NCI-H2196 treated with DMSO at 0.1 percent for 48 hours (cell line): ENCODE results near the gene SUGP2.

Experiments
- DNase-seq: peaks from one replicate; lab custom pipeline; 2025; ENCODE audit not compliant: unreplicated experiment; lab: John Stamatoyannopoulos, UW

Gene SUGP2

DNA sequence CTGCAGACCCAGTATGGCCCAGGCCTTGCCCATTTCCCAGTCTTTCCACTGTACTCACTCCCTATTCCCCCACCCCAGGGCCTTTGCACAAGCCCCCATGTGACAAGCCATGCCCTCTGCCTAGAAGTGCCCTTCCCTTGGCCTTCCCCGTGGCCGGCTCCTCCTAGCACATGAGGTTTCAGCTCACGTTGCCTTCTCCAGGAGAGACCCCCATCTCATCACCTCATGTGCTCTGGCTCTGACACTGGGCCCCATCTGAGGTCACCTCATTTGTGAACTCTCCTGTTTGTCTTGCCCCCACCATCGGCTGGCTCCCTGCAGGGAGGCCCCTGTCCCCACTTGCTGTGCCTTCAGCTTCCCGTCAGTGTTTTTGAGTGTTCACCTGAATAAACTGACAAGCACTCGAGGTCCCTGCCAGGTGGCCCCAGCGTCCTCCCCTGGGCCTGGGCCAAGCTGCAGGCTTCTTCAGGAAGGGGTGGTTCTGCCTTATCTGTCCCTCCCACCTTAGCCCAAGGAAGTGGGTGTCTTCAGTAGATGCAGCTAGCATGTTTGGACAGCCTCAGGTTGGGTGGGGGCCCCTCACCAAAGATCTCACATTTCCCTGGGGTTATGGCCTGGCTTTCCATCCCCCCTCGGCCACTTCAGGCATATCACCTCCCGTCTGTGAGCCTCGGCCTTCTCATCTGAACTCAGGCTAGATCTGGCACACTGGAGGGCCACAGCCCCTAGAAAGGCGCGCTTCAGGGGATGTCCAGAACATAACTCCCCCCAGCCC is 26.7 kb upstream of the SUGP2 start:
- peak; percentile 17 for DNase-seq

DNA sequence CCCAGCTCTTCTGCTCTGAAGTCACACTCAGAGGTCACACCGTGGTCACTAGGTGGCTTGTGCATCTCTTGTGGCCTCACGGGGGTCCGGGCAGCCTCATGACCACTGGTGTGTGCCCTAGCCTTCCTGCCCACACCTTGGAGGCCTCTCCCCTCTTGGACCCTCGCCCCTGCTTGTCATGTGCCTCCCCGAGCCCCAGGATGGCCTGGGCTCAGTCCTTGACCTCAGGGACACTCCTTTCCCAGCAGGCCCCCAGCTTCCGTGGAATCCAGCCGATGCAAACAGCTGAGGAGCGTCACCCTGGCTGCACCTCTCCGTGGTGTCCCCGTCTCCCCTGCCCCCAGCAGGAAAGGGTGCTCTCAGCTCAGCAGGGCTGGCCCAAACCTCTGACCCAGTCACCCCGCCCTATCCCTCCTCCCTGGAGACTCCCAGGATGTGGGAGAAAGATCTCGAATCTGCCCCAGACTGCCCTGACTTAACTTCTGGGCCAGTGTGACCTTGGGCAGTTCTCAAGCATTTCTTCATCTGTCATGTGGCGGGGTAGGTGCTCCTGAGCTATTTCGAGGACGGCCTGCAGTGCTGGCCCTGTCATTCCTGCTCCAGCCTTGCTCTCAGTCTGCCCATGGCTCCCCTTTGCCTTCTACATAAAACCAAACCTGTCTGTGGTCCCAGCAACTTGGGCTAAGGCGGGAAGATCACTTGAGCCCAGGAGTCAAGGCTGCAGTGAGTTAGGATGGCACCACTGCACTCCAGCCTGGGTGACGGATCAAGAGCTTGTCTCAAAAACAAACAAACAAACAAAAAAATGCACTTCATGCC is 25.9 kb upstream of the SUGP2 start:
- no peak for DNase-seq

DNA sequence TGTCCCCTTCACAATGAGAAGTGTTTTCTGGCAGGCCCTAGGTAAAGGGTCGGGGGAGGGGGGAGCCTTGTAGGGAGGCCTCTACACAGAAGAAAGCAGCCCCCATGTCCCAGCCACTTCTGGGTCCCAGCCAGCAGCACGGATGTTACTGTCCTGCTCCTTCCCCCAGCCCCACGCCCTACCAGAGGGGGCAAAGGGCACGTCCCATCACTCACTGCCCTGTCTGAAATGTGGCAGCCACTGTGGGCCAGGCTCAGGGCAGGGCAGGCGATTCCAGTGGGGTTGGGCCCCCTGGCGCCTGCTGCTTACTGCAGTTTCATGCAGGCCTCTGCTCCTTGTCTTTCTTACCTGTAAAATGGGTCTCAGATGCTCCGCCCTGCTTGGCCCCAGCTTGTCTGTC is 24.4 kb upstream of the SUGP2 start:
- DNase-seq: no peak

DNA sequence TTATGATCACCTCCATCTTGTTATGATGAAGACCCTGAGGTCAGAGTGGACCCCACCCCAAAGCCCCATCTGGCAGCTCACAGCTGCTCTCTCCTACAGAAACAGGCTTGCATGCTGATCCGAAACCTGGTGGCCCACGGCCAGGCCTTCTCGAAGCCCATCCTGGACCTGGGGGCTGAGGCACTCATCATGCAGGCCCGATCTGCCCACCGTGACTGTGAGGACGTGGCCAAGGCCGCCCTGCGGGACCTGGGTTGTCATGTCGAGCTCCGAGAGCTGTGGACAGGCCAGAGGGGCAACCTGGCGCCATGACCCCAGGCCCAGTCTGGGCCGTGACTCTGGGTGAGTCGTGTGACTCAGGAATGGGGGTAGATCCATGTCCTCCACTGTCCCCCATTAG is 24.0 kb upstream of the SUGP2 start:
- DNase-seq: no peak

DNA sequence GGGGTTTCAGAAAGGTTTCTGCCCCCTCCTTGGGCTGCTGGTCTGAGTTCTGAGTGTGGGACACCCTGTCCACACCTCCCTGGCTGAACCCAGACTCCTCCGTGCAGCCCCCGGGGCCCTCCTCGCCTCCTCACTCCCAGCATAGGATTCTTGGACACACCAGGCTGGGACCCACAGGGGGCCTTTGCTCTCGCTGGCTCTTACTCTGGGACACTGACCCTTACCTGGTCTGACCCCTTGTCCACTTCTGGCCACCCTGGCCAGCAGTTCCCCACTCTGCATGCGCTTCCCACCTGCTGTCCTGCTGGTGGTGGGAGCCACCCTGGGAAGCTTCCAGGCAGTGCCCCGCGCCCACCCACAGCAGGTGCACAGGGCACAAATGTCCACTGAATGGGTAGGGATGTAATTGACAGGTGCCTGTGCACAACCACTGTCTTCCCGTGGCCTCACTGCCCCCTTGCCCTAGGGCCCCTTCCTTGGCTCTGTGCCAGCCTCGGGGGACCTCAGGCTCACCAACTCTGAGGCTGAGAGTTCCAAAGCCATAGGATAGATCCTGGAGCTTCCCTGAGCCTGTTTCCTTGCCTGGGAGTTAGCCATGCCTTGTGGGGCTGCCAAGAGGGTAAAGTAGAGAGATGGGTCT is 23.4 kb upstream of the SUGP2 start:
- DNase-seq: no peak

DNA sequence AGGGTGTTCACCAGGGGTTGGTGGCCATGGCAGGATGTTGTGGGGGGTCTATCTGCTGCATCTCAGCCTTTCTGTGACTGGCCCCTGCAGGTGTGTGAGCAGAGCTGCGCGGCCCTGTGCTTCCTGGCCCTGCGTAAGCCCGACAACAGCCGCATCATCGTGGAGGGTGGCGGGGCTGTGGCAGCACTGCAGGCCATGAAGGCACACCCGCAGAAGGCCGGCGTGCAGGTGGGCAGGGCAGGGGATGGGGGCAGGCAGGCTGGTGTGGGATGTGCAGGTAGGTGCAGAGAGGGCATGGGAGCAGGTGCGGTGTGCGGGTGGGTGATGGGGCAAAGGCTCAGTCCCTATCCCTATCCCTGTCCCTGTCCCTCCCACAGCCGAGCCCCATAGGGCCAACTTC is 22.4 kb upstream of the SUGP2 start:
- DNase-seq: no peak

DNA sequence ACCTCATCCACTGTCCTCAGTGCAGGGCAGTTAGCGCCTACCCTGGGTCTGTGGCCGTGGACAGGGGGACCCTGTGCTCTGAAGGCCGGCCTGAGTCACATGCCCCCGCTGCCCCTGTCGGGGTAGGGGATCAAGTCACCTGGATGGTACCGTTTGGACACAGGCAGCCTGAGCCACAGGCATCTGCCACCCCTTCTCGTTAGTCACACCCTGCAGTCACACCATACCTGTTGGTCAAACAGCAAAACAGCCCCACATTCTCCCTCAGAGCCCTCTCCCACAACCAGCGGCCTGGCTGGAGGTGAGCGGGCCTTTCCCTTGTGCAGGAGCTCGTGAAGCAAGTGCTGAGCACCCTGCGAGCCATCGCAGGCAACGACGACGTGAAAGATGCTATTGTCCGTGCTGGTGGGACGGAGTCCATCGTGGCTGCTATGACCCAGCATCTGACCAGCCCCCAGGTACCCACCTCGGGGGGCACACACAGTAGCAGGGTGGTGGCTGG is 21.7 kb upstream of the SUGP2 start:
- DNase-seq: no peak

DNA sequence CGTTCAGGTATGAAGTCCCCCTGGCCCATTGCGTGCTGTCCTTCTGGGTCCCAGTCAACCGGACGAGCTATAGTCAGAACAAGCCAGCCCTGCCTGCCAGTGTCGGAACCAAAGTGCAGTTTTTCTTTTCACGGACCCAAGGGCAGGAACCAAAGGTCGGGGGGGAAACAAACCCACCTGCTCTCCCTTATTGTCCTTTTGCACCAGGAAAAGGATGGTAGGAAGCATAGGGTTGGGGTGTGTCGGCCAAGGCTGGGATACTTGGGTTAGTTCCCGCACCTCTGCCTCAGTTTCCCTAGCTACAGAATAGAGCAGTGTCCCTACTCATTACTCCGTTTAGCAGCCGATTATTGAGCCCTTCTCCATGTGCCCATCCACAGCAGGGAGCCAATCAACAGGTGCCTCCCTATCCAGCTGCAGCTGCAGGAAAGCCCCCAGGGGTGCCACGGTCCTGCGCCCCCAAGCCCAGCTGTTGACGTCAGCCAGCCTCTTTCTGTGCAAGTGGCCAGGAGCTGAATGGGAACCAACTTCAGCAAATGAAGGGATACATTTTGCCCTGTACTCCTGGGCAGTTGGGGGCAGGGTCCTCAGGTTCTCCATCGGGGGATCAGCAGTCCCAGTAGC is 21.1 kb upstream of the SUGP2 start:
- DNase-seq: no peak

DNA sequence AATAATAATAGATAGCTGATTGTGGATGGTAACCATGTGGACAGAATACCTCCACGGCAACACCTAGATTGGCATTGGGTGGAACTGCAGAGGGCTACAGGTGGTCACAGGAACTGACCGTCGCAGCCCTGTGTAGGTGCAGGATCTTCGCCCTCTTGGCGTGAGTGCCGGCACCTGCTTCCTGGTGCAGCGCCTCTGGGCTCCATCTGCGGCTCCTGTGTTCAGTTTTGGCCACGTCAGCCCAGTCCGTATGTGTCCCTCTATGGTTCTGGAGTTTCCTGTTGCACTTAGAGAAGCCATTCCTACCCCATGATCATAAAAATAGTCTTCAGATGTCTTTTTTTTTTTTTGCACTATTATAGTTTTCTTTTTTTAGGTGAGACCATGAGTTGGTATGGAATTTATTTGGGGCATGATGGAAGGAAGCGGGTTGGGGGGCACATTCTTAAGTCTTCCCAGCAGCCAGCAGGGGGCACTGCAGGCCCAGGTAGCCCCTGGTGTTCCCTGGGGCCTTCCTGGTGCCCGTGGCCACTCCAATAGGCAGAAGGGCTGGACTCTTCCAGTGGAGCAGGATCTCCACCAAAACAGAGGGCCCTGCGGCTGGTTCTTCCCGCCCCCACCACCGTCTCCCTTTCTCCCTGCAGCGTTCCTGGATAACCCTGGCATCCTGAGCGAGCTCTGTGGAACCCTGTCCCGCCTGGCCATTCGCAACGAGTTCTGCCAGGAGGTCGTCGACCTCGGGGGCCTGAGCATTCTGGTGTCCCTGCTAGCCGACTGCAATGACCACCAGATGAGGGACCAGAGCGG is 20.4 kb upstream of the SUGP2 start:
- peak; percentile 19 for DNase-seq

DNA sequence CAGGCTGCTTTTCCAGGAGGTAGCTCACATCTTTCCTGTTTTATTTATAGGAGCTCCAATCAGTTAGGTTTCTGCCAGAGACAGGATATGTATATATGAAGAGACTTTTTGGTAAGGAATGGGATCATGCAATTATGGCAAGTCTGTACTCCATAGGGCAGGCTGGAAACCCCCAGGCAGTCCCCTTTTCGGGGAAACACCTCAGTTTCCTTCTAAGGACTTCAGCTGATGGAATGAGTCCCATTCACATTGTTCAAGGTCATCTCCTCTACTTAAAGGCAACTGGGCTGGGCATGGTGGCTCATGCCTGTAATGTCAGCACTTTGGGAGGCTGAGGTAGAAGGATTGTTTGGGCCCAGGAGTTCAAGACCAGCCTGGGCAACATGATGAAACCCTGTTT is 19.6 kb upstream of the SUGP2 start:
- no peak for DNase-seq

DNA sequence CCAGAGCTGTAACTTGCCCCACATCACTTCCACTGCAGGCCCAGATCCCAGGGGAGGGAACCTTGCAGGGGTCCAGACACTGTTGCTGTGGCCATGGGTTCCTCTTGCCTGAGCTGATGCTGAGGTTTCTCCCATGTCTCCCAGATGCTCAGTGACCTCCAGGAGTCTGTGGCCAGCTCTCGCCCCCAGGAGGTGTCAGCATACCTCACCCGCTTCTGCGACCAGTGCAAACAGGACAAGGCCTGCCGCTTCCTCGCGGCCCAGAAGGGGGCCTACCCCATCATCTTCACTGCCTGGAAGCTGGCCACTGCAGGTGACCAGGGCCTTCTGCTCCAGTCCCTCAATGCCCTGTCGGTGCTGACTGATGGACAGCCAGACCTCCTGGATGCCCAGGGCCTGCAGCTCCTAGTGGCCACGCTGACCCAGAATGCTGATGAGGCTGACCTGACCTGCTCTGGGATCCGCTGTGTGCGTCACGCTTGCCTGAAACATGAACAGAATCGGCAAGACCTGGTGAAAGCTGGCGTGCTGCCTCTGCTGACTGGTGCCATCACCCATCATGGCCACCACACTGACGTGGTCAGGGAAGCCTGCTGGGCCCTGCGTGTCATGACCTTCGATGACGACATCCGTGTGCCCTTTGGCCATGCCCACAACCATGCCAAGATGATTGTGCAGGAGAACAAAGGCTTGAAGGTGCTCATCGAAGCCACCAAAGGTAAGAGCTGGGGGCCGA is 18.3 kb upstream of the SUGP2 start:
- DNase-seq: no peak

DNA sequence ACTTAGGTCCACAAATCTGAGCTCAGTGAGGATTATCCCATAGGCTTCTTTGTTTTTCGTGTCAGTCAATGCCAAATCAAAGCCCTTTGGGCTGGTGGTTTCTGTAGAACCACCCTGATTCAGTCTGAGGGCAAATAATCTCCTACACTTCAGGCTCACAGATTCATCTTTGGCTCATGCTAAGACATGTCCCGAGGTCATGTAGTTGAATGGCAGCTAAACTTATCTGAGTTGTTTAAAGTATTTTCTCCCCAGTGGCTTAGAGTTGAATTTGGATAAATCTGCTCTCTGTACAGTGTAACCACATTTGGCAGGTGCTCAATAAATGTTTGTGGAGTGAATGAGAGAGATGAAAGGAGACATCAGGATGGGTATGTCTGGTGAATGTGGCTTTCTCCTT is 17.4 kb upstream of the SUGP2 start:
- no peak for DNase-seq

DNA sequence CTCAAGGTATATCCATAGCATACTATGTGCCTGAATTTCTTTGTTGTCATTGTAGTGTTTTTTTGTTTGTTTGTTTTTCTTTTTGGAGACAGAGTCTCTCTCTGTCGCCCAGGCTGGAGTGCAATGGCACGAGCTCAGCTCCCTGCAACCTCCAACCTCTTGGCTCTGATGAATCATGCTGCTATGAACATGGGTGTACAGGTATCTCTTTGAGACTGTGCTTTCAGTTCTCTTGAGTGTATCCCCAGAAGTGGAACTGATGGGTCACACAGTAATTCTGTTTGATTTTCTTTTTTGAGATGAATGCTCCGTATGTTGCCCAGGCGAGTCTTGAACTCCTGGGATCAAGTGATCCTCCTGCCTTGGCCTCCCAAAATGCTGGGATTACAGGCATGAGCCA is 16.8 kb upstream of the SUGP2 start:
- no peak for DNase-seq

DNA sequence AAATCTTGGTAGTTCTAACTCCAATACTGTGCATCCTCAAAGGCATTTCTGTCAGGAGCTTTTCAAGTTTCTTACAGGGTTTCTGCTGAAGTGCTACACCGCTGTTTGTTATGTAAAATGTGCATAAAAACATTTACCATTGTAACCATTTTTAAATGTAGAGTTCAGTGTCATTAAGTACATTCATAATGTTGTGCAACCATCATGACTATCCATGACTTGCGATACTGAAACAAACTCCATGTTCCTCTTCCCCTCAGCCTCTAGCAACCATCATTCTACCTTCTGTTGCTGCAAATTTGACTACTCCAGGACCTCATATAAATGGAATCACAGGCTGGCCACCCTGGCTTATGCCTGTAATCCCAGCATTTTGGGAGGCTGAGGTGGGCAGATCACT is 16.1 kb upstream of the SUGP2 start:
- DNase-seq: no peak

DNA sequence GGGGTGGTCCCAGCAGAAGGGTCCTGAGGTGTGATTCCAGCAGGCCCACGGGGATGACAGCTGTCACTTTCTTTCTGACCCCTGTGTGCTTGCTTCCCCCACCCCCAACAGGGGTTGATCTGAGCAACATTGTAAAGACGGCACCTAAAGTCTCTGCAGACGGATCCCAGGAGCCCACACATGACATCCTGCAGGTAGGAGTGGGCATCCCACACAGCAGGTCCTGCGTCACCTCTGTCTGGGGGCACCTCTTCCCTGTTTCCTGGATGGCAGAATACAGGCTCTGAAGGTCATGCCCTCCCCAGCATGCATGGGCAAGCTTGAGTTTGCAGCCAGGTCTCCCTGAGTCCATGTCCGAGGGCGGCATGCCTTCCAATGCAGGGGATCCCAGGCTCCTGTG is 10.6 kb upstream of the SUGP2 start:
- DNase-seq: no peak

DNA sequence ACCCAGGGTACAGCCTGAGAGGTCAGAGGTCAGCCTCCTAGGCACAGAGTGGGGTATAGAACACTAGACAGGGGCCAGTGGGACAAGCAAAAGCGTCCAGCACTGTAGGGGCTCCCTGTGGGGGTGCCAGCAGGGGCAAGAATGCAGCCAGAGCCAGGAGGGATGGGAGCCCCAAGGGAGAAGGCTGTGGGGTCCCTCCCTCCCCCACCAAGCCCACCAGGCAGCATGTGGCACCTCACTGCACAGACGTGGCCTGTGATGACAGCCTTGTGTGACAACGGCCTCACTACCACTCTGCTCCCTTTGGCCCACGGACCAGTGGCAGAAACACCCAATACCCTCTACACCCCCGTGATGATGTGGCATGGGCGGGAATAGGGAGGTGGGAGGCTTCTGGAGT is 10.2 kb upstream of the SUGP2 start:
- DNase-seq: no peak

DNA sequence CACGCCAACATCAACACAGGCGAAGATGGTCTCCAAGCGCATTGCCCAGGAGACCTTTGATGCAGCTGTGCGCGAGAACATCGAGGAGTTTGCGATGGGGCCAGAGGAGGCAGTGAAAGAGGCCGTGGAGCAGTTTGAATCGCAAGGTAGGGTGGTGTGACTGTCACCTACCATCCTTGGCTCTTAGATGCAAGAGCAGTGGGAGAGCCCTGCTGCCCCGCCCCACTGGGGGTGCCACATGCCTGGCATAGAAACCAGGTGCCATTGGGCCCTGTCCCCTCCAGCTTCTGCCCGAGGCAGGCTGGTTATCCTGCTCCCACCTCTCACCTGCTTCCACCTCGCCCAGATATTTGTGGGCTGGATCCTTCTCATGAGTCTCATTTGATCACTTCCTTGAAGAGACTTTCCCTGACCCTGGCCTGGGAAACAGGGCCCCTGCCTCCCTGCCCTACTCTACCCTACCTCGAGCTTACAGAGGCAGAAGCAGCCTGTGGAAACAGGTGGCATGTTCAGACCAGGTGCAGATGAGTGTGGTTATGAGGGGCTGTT is 9.5 kb upstream of the SUGP2 start:
- no peak for DNase-seq

DNA sequence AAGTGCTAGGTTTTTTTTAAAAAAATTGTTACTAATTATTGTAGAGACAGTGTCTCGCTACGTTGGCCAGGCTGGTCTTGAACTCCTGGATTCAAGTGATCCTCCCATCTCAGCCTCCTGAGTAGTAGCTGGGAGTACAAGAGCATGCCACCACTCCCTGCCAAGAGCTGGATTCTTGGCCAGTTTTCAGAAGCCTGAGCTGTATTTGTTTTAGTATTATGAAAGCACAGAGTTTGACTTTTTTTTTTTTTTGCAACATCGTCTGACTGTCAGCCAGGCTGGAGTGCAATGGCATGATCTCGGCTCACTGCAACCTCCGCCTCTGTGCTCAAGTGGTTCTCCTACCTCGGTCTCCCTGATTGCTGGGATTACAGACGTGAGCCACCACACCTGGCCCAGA is 7.1 kb upstream of the SUGP2 start:
- no peak for DNase-seq

DNA sequence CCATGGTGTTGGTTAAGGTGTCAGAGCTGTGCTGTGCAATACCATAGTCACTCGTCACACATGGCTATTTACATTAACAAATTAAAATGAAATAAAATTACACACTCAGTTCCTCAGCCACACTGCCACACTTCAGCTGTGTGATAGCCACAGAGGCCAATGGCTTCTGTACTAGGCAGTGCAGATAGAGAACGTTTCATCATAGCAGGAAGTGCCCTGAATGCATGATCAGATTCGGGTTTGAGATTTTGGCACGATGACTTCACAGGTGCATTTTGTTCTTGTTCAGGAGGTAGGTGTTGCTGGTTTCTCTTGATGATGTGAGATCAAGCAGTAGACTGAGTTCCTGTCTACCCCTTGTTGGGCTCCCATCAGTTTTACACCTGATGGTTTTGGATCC is 6.6 kb upstream of the SUGP2 start:
- no peak for DNase-seq

DNA sequence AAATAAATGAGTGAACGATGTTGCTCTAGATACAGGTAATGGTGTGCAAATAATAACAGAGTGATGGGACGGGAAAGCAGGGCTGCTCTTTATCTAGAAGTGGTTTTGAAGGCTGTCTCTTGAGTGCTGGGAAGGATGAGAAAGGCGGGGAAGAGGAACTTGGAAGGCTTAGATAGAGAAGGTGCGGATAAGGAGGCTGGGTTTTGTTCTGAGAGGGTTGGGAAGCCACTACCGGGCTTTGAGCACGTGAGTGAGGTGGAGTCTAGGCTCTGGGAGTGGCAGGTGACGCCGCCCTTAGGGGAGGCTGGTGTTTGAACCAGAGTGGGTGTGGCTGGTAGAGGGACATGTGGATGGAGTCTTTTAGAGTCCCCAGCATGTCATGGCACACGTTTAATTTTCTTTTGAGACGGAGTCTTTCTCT is 897 bp upstream of the SUGP2 start:
- DNase-seq: peak; percentile 69
